ENCODE data around the gene BOD1.
"Not testable (repeated sequence)": the region's sequence is repeated elsewhere in the genome, so short reads cannot be mapped to it uniquely, and the experiment has no call there.

Gene BOD1

DNA sequence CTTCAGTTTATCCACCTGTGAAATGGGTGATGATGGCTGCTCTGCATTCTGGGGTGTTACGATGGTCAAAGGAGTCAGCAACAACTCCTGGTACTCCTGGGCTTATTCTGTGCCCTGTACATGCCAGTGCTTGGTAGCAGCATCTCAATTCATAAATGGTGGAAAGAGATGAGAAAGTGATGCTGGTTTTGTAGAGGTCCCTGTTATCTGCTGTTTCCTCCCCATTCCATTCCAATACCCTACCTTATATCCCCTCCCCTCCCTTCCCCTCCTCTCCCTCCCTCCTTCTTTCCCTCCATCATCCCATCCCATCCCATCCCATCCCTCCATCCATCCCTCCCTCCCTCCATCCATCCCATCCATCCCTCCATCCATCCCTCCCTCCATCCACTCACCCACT, 19.1 kb downstream of the BOD1 start:
- Histone ChIP-seq H3K4me1 (ENCODE audit: insufficient read depth, insufficient read length) (no peaks in the 10 kb centered on the region), H3K4me3 (ENCODE audit: insufficient read length, low read depth) (no peak overlapping the region), H3K9ac (ENCODE audit: insufficient read length, low read depth) (no peak overlapping the region), H3K9me3 (ENCODE audit: insufficient read depth, low read length) (peaks cover 19% of the 10 kb centered on the region), H3K27me3 (ENCODE audit: insufficient read depth, insufficient read length) (no peaks in the 10 kb centered on the region), H3K36me3 (ENCODE audit: insufficient read depth, insufficient read length, low read length) (peaks cover 3% of the 10 kb centered on the region)
- TF ChIP-seq SUZ12 (IDR thresholded peaks at IDR 0.05; ENCODE audit: extremely low read depth, insufficient read depth, insufficient read length) (no peak), ZNF274 (IDR thresholded peaks at IDR 0.05; ENCODE audit: low read depth, low read length) (no peak), YY1 (IDR thresholded peaks at IDR 0.05; ENCODE audit: insufficient read depth, insufficient read length) (no peak)
- DNase-seq (ENCODE audit: low read depth, low spot score), result no peak

DNA sequence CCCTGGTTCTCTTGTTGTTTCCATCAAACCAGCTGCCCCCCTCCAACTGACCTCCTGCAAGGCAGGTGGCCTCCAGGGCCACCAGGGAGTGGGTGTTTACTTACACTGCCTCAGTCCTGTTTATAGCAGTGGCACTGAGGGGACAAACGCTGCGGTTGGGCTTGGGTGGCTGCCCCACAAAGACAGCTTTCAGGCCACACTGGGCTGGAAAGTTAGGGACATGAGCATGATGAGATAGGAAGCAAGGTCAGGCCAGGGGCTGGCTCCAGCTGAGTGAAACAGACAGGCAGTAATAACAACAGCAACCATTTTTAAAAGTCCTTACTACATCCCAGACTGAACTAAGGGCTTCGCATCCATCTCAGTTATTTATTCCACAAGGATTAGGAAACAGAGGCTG, 20.6 kb downstream of the BOD1 start:
- H3K9ac ChIP-seq (ENCODE audit: insufficient read length, low read depth), result no peak overlapping the region
- H3K4me3 ChIP-seq (ENCODE audit: insufficient read length, low read depth), result no peak overlapping the region
- H3K4me1 ChIP-seq (ENCODE audit: insufficient read depth, insufficient read length), result no peaks in the 10 kb centered on the region
- H3K36me3 ChIP-seq (ENCODE audit: insufficient read depth, insufficient read length, low read length), result peaks cover under 1% of the 10 kb centered on the region
- no peak for TF ChIP-seq YY1 (IDR thresholded peaks at IDR 0.05; ENCODE audit: insufficient read depth, insufficient read length)
- TF ChIP-seq ZNF274 (IDR thresholded peaks at IDR 0.05; ENCODE audit: low read depth, low read length), result no peak
- no peak for TF ChIP-seq SUZ12 (IDR thresholded peaks at IDR 0.05; ENCODE audit: extremely low read depth, insufficient read depth, insufficient read length)
- H3K9me3 ChIP-seq (ENCODE audit: insufficient read depth, low read length), result peaks cover 28% of the 10 kb centered on the region
- no peak for DNase-seq (ENCODE audit: low read depth, low spot score)
- H3K27me3 ChIP-seq (ENCODE audit: insufficient read depth, insufficient read length), result no peaks in the 10 kb centered on the region

DNA sequence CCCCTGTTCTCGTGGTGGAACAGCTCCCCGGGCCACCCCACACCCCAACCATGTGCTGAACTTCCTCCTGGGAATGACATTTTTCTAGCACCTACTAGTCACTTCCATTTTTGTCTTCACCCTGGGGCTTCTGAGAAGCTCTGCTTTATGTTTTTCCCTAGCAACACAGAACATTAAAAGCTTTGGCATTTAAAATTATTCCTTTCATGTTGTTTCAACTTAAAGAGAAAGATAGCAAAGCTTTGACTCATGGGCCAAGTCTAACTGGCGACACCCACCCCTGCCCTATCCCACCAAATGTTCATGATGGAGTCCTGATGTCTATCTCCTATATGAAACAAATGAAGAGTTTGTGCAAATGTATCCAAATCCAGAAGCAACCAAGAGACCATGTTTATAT, 22.4 kb downstream of the BOD1 start:
- TF ChIP-seq SUZ12 (IDR thresholded peaks at IDR 0.05; ENCODE audit: extremely low read depth, insufficient read depth, insufficient read length), result no peak
- TF ChIP-seq ZNF274 (IDR thresholded peaks at IDR 0.05; ENCODE audit: low read depth, low read length), result no peak
- TF ChIP-seq YY1 (IDR thresholded peaks at IDR 0.05; ENCODE audit: insufficient read depth, insufficient read length), result no peak
- Histone ChIP-seq H3K27me3 (ENCODE audit: insufficient read depth, insufficient read length) (no peaks in the 10 kb centered on the region), H3K9ac (ENCODE audit: insufficient read length, low read depth) (no peak overlapping the region), H3K9me3 (ENCODE audit: insufficient read depth, low read length) (peaks cover 28% of the 10 kb centered on the region), H3K4me1 (ENCODE audit: insufficient read depth, insufficient read length) (no peaks in the 10 kb centered on the region), H3K4me3 (ENCODE audit: insufficient read length, low read depth) (no peak overlapping the region), H3K36me3 (ENCODE audit: insufficient read depth, insufficient read length, low read length) (no peaks in the 10 kb centered on the region)
- no peak for DNase-seq (ENCODE audit: low read depth, low spot score)

DNA sequence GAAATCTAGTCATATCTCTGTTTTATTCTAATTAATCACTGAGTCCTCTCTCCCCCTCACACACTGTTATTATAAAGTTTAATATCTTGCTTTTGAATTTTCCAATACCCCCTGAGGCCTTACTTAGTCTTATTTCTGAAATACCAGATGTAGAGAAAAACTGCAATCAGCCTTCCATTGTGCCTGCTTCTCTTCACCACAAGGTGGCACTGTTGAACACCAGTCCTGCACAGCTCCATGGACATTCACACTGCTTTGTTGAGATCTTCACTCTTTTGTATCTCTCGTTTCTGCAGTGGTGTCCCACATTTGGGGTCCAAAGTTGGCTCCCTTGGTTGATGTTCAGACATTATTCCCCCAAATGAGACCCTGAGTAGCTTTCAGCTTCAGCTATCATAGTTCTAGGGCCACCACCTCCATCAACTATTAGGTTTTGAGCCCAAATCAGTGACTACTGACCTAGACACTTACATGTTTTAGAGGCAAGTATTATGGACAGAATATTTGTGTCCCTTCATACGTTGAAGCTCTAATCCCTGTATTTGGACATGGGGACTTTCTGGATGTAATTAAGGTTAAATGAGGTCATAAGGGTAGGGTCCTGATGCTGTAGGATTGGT, 24.3 kb downstream of the BOD1 start:
- Histone ChIP-seq H3K9ac (ENCODE audit: insufficient read length, low read depth) (no peak overlapping the region), H3K27me3 (ENCODE audit: insufficient read depth, insufficient read length) (no peaks in the 10 kb centered on the region), H3K4me3 (ENCODE audit: insufficient read length, low read depth) (no peak overlapping the region), H3K9me3 (ENCODE audit: insufficient read depth, low read length) (peaks cover 28% of the 10 kb centered on the region), H3K36me3 (ENCODE audit: insufficient read depth, insufficient read length, low read length) (no peaks in the 10 kb centered on the region), H3K4me1 (ENCODE audit: insufficient read depth, insufficient read length) (no peaks in the 10 kb centered on the region)
- TF ChIP-seq SUZ12 (IDR thresholded peaks at IDR 0.05; ENCODE audit: extremely low read depth, insufficient read depth, insufficient read length) (no peak), ZNF274 (IDR thresholded peaks at IDR 0.05; ENCODE audit: low read depth, low read length) (no peak), YY1 (IDR thresholded peaks at IDR 0.05; ENCODE audit: insufficient read depth, insufficient read length) (no peak)
- DNase-seq (ENCODE audit: low read depth, low spot score), result peak; percentile 28

DNA sequence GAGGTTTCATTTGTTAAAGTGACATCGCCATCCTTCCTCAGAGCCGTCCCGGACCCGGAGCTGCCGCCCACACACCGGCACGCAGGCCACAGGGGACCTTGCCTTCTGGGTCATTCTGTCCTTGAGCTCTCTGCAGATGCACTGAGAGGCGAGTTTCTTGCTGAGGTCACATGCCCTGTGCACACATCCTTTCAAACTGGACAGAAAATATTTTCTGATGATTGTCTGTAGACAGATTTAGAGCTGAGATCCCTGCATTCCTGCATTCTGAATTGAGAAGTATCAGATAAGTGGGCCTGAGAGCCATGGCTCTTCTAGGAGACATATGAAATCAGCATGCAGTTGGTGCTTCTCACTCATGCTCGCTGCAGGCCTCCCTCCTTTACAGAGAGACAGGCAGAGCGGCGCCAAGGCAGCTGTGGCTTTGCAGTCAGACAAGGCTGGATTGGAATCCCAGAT, 25.4 kb downstream of the BOD1 start:
- Histone ChIP-seq H3K9ac (ENCODE audit: insufficient read length, low read depth) (no peak overlapping the region), H3K4me3 (ENCODE audit: insufficient read length, low read depth) (no peak overlapping the region), H3K27me3 (ENCODE audit: insufficient read depth, insufficient read length) (no peaks in the 10 kb centered on the region), H3K4me1 (ENCODE audit: insufficient read depth, insufficient read length) (no peaks in the 10 kb centered on the region), H3K9me3 (ENCODE audit: insufficient read depth, low read length) (peaks cover 31% of the 10 kb centered on the region), H3K36me3 (ENCODE audit: insufficient read depth, insufficient read length, low read length) (no peaks in the 10 kb centered on the region)
- DNase-seq (ENCODE audit: low read depth, low spot score), result no peak
- no peak for TF ChIP-seq SUZ12 (IDR thresholded peaks at IDR 0.05; ENCODE audit: extremely low read depth, insufficient read depth, insufficient read length)
- TF ChIP-seq ZNF274 (IDR thresholded peaks at IDR 0.05; ENCODE audit: low read depth, low read length), result no peak

DNA sequence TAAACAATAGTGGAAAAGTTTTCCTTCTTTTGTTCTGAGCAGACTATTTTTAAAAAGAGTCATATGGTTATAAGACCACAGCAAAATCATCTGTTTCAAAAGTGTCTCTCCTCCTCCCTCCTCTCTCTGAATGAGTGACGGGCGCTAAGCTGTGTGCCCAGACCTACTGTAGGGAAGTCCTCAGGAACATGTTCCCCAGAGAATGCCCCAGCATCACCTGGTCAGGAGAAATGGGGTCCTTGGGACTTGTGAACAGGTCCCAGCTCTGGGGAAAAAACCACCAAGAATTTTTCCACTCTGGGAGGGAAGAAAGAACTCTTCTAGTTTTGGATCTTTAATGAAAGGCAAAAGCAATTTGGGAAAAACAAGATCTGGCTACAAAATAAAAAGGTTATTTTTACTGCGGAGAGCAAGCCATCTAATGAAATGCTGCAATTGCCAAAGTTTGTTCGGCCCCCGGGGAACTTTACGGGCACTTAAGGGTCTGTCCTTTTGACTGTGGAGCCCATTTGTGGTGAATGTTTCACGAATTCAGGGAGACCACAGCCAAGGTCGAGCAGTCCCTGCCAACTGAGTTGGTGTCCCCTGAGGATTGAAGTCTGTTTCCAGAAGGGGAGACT, 25.9 kb downstream of the BOD1 start:
- TF ChIP-seq YY1 (IDR thresholded peaks at IDR 0.05; ENCODE audit: insufficient read depth, insufficient read length) (no peak), ZNF274 (IDR thresholded peaks at IDR 0.05; ENCODE audit: low read depth, low read length) (no peak), SUZ12 (IDR thresholded peaks at IDR 0.05; ENCODE audit: extremely low read depth, insufficient read depth, insufficient read length) (no peak)
- Histone ChIP-seq H3K36me3 (ENCODE audit: insufficient read depth, insufficient read length, low read length) (no peaks in the 10 kb centered on the region), H3K4me1 (ENCODE audit: insufficient read depth, insufficient read length) (no peaks in the 10 kb centered on the region), H3K9ac (ENCODE audit: insufficient read length, low read depth) (no peak overlapping the region), H3K9me3 (ENCODE audit: insufficient read depth, low read length) (peaks cover 37% of the 10 kb centered on the region), H3K4me3 (ENCODE audit: insufficient read length, low read depth) (no peak overlapping the region), H3K27me3 (ENCODE audit: insufficient read depth, insufficient read length) (no peaks in the 10 kb centered on the region)
- no peak for DNase-seq (ENCODE audit: low read depth, low spot score)

DNA sequence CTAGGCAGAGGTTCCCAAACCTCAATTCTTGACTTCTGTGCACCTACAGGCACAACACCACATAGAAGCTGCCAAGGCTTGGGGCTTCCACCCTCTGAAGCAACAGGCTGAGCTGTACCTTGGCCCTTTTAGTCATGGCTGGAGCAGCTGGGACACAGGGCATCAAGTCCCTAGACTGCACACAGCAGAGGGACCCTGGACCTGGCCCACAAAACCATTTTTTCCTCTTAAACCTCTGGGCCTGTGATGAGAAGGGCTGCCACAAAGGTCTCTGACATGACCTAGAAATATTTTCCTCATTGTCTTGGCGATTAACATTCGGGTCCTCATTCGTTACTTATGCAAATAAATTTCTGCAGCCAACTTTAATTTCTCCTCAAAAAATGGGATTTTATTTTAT, 30.3 kb downstream of the BOD1 start:
- not testable (repeated sequence) for H3K4me1 ChIP-seq (ENCODE audit: insufficient read depth, insufficient read length); DNase-seq (ENCODE audit: low read depth, low spot score); H3K9me3 ChIP-seq (ENCODE audit: insufficient read depth, low read length); H3K4me3 ChIP-seq (ENCODE audit: insufficient read length, low read depth); H3K27me3 ChIP-seq (ENCODE audit: insufficient read depth, insufficient read length); H3K36me3 ChIP-seq (ENCODE audit: insufficient read depth, insufficient read length, low read length); H3K9ac ChIP-seq (ENCODE audit: insufficient read length, low read depth)
